A673 (cell line): ENCODE data around the gene CERK. TPM values are rescaled to one million over a fixed set of nuclear protein-coding genes. Genes with fewer than 3 reads are reported as not detected.

ENCODE experiments used
- BruUV-seq: library from RNA; stranded (reverse); fragments of 400-500 nt; replicated peaks from 2 replicates; lab custom pipeline; 2021; lab: Mats Ljungman, UMichigan
- CTCF ChIA-PET: fragments of 300-600 bp; sonication (Branson Sonifier 250); formaldehyde crosslinking; loops from one replicate; lab custom pipeline; 2022; ENCODE audit warnings: antibody characterized with exemption; lab: Charles Lee
- POLR2A ChIA-PET: fragments of 300-600 bp; sonication (Branson Sonifier 250); formaldehyde crosslinking; loops from one replicate; lab custom pipeline; 2022; ENCODE audit warnings: antibody characterized with exemption; ENCODE audit not compliant: low non-redundant PET; lab: Charles Lee
- DNase-seq: peaks from one replicate; pipeline ENCODE4 v3.0.0-alpha.2; 2015; ENCODE audit warnings: low spot score
- H3K27ac ChIP-seq: fragments of 200-600 bp; sonication (generic); 2 replicates; pipeline ENCODE4 v1.5.1; 2016; ENCODE audit warnings: mixed run types, low read depth, mild to moderate bottlenecking, mixed read lengths, antibody characterized with exemption, low read length; ENCODE audit not compliant: poor library complexity, severe bottlenecking
- H3K27me3 ChIP-seq: fragments of 200-600 bp; sonication (generic); replicated peaks from 2 replicates; pipeline ENCODE4 v1.6.1; 2017; ENCODE audit warnings: mixed run types, low read depth, mild to moderate bottlenecking, mixed read lengths, antibody characterized with exemption, low read length; ENCODE audit not compliant: insufficient read depth, poor library complexity
- H3K36me3 ChIP-seq: fragments of 200-600 bp; sonication (generic); 2 replicates; pipeline ENCODE4 v1.6.1; 2016; ENCODE audit warnings: mixed run types, mild to moderate bottlenecking, mixed read lengths, antibody characterized with exemption, low read length; ENCODE audit not compliant: insufficient read depth, poor library complexity, severe bottlenecking
- H3K4me1 ChIP-seq: fragments of 200-600 bp; sonication (generic); 2 replicates; pipeline ENCODE4 v1.6.1; 2017; ENCODE audit warnings: mixed run types, mild to moderate bottlenecking, mixed read lengths, antibody characterized with exemption, low read length; ENCODE audit not compliant: insufficient read depth, poor library complexity, severe bottlenecking
- H3K4me3 ChIP-seq: fragments of 200-600 bp; sonication (generic); 2 replicates; pipeline ENCODE4 v1.5.1; 2016; ENCODE audit warnings: low read depth, mixed run types, mild to moderate bottlenecking, mixed read lengths, low read length; ENCODE audit not compliant: poor library complexity, severe bottlenecking
- H3K9me3 ChIP-seq: fragments of 200-600 bp; sonication (generic); 2 replicates; pipeline ENCODE4 v1.6.1; 2016; ENCODE audit warnings: mixed run types, low read depth, mild to moderate bottlenecking, mixed read lengths, antibody characterized with exemption, low read length; ENCODE audit not compliant: poor library complexity, severe bottlenecking
- EZH2 ChIP-seq: fragments of 200-600 bp; sonication (generic); IDR thresholded peaks from 2 replicates; pipeline ENCODE4 v1.6.1; 2017; ENCODE audit warnings: borderline replicate concordance, low read depth, mild to moderate bottlenecking, mixed read lengths, antibody characterized with exemption, low read length; ENCODE audit not compliant: poor library complexity, severe bottlenecking
- intact Hi-C: fragments of 100-400 bp; cut with micrococcal nuclease; formaldehyde crosslinking; loops from one replicate; pipeline ENCODE4 v1.10.0; 2022; ENCODE audit not compliant: unreplicated experiment
- total RNA-seq: library from RNA; stranded (reverse); gene quantifications from 2 replicates; pipeline ENCODE4 v1.2.3, GENCODE V29; 2021
- TF ChIP-seq, protein P1 (sequence below): fragments of 300-800, 200-600 bp; sonication (generic); conservative IDR thresholded peaks from 2 replicates; pipeline ENCODE4 v1.5.1; 2017; ENCODE audit warnings: low read depth, mild to moderate bottlenecking, antibody characterized with exemption, low read length, moderate library complexity, mixed read lengths

Gene CERK
- total RNA-seq, 1 experiment from 2014 or later = 58.8 TPM

DNA sequence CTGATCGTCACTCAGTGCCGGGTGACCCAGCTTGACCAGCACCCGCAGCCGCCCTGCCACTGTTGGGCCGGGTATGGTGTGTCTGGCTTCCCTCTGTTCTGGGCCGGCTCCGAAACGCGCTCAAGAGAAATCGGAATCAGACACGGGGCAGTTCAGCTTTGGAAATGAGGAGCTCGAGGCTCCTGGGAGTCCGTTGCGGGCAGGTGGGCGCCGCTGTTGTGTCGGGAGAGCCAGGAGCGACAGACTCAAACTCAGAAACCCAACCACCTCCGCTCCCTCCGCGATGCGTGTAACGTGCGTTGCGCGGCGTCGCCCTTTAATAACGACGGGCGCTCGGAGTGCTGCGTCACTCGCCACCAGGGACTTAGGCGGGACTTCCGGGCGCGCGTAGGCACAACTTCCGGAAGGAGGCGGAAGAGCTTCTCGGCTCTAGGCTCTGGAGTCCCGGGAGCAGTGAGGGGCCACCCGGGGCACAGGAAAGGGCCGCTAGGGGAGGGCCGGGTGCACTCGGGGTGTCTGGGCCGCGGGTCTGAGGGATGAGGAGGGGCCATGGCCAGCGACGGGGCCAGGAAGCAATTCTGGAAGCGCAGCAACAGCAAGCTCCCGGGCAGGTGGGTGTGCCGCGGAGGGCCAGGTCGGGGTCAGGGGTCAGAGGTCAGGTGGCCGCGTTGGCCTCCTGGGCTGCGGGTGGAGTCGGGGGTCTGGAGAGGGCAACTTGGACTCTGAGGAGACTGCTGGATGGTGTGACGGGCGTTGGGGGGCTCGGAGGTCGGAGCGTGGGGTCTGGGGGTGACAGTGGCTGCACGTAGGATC lies 24.4 kb upstream of the CERK start, which contains the start of gene TBC1D22A:
Gene TBC1D22A (plus strand): TSS at position 413 of the 813 bp plus-strand sequence. CDS start 137 bp downstream, at position 550.
- ChIA-PET CTCF (interaction anchor here (0.9 kb wide), 1 partner anchor 199 kb away, joined by 3 read pairs; no protein-coding TSS in a partner anchor), POLR2A (interaction anchor here (0.6 to 1.4 kb wide), 3 partner anchors 12 to 140 kb away, joined by 3 to 4 read pairs (median 4); no protein-coding TSS in a partner anchor)
- H3K36me3 ChIP-seq = no peaks in the 10 kb centered on the region
- intact Hi-C loops = no loop called here
- H3K4me1 ChIP-seq = peaks cover 4% of the 10 kb centered on the region
- H3K4me3 ChIP-seq = peak within 1 kb of the TSS; percentile 99
- no peaks in the 10 kb centered on the region for H3K27me3 ChIP-seq
- peak within 1 kb of the TSS; percentile 96 for H3K27ac ChIP-seq
- BruUV-seq = no TSS peak
- DNase-seq = peak; percentile 97
- H3K9me3 ChIP-seq = no peaks in the 10 kb centered on the region
- no peak for TF ChIP-seq EZH2
- TF ChIP-seq, protein P1, sequence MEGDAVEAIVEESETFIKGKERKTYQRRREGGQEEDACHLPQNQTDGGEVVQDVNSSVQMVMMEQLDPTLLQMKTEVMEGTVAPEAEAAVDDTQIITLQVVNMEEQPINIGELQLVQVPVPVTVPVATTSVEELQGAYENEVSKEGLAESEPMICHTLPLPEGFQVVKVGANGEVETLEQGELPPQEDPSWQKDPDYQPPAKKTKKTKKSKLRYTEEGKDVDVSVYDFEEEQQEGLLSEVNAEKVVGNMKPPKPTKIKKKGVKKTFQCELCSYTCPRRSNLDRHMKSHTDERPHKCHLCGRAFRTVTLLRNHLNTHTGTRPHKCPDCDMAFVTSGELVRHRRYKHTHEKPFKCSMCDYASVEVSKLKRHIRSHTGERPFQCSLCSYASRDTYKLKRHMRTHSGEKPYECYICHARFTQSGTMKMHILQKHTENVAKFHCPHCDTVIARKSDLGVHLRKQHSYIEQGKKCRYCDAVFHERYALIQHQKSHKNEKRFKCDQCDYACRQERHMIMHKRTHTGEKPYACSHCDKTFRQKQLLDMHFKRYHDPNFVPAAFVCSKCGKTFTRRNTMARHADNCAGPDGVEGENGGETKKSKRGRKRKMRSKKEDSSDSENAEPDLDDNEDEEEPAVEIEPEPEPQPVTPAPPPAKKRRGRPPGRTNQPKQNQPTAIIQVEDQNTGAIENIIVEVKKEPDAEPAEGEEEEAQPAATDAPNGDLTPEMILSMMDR = no peak

DNA sequence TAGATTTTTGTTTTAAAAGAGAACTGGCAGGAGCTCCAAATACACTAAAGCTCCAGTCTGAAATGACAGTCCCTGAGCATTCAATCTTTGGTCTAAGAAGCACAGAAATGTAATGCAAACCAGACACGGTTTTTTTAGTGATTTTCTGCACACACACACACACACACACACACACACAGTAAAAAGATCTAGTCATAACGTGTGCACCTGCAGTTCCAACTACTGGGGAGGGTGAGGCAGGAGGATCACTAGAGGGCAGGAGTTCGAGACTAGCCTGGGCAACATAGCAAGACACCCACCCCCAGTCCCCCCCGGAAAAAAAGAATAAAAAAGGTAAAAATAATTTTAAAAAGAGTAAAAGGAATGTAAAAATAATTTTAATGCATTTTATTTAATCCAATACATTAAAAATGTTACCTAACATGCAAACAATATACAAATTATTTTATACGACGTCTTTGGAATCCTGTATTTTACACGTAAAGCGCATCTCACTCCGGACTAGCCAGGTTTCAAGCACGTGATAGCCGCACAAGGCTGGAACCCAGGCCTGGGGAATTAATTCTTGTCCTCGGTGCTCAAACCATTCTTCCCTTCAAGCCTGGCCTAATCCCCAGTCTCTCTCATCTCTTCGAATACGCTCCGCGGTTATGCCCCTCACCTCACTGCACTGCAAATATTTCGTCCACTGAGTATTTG lies 23.6 kb upstream of the CERK start:
- POLR2A ChIA-PET = no interaction called here

DNA sequence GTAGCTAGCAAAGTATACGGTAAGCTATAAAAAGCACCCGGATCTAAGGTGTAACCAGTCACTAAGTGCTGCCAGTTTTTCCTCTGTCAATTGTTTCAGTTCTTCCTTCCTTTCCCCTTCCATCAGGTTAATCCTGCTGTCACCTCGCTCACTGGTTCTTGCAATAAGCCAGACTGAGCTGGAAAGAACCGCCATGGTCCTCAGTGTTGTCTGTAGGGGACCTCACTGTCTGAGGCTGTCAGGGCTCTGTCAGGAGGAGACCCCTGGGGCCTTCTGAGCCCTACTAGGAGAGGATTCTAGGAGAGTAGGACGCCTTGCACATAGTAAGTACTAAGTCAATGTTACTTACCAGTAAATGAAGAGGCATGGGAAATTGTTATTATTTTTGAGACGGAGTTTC lies 23.0 kb upstream of the CERK start:
- POLR2A ChIA-PET = no interaction called here
- intact Hi-C loops = no loop called here
- H3K36me3 ChIP-seq = no peaks in the 10 kb centered on the region
- CTCF ChIA-PET = no interaction called here
- H3K27me3 ChIP-seq = no peaks in the 10 kb centered on the region
- no peak for TF ChIP-seq EZH2
- TF ChIP-seq, protein P1 = no peak
- peaks cover 4% of the 10 kb centered on the region for H3K4me1 ChIP-seq
- DNase-seq = no peak
- peak overlapping the region; percentile 96 for H3K27ac ChIP-seq
- H3K9me3 ChIP-seq = no peaks in the 10 kb centered on the region
- no TSS peak for BruUV-seq
- H3K4me3 ChIP-seq = peak overlapping the region; percentile 99

More for the DNA sequence above, 23.6 kb upstream of the CERK start:
- TF ChIP-seq EZH2 = no peak
- TF ChIP-seq, protein P1 = no peak
- CTCF ChIA-PET = no interaction called here
- Histone ChIP-seq H3K9me3 (no peaks in the 10 kb centered on the region), H3K4me3 (peak overlapping the region; percentile 99), H3K4me1 (peaks cover 4% of the 10 kb centered on the region), H3K27me3 (no peaks in the 10 kb centered on the region), H3K36me3 (no peaks in the 10 kb centered on the region), H3K27ac (peak overlapping the region; percentile 96)
- intact Hi-C loops = no loop called here
- DNase-seq = peak; percentile 42
- TSS peak; percentile 95 for BruUV-seq
